Measurements from ENCODE around the gene ADAP1.

Gene ADAP1

GRCh38 chr7:851204-851603 lies 103.3 kb downstream of the ADAP1 start:
- Histone ChIP-seq H3K4me3 (no peak overlapping the region), H3K36me3 (peaks cover 69 to 86% (median 78%) of the 10 kb centered on the region in 3 donors), H3K9me3 (no peaks in the 10 kb centered on the region), H3K4me1 (no peaks in the 10 kb centered on the region), H3K27ac (no peak overlapping the region), H3K27me3 (no peaks in the 10 kb centered on the region)
- no peak for TF ChIP-seq CTCF (IDR thresholded peaks at IDR 0.05)
- no peak for DNase-seq
- intact Hi-C loops (cut with DNase I; ENCODE audit: low total_unique reads), result no loop called here

GRCh38 chr7:849781-850180 lies 104.7 kb downstream of the ADAP1 start:
- Histone ChIP-seq H3K36me3 (peaks cover 66 to 86% (median 74%) of the 10 kb centered on the region in 3 donors), H3K4me1 (no peaks in the 10 kb centered on the region)

DNA sequence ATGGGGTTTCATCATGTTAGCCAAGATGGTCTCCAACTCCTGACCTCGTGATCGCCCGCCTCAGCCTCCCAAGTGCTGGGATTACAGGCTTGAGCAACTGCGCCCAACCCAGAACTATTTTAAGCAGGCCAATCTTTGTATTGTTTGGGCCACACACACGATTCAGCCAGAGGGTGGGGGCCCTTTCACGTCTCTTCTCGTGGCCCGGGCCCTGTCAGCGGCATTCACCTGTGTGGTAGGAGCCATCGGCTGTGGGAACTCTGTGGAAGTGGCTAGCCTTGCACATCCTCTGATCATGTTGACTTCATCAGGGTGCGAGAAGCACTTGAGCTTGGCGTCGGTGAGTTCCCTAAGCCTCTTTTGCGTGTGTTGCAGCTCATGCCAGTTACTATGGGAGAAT lies 105.3 kb downstream of the ADAP1 start:
- DNase-seq, result no peak
- H3K36me3 ChIP-seq, result peaks cover 66 to 86% (median 74%) of the 10 kb centered on the region in 3 donors
- H3K27ac ChIP-seq, result no peak overlapping the region
- no peak for TF ChIP-seq CTCF (IDR thresholded peaks at IDR 0.05)
- intact Hi-C loops (cut with DNase I; ENCODE audit: low total_unique reads), result no loop called here
- H3K4me1 ChIP-seq, result peaks cover 0 to 4% (median 0%) of the 10 kb centered on the region in 4 donors
- no peaks in the 10 kb centered on the region for H3K9me3 ChIP-seq
- H3K4me3 ChIP-seq, result no peak overlapping the region
- H3K27me3 ChIP-seq, result no peaks in the 10 kb centered on the region

More at GRCh38 chr7:849781-850180, 104.7 kb downstream of the ADAP1 start:
- no peak overlapping the region for H3K4me3 ChIP-seq
- H3K27me3 ChIP-seq, result no peaks in the 10 kb centered on the region
- H3K27ac ChIP-seq, result no peak overlapping the region
- no peak for DNase-seq
- no peak for TF ChIP-seq CTCF (IDR thresholded peaks at IDR 0.05)
- intact Hi-C loops (cut with DNase I; ENCODE audit: low total_unique reads), result no loop called here
- no peaks in the 10 kb centered on the region for H3K9me3 ChIP-seq
